ENCODE data around the gene ATP5PO. TPM values are rescaled to one million over a fixed set of nuclear protein-coding genes. Genes with fewer than 3 reads are reported as not detected.

Gene ATP5PO
- total and polyA plus RNA-seq, 2 donors (not counting 1 experiment from before 2014, with no cell fraction given), result 154 to 259 TPM

DNA sequence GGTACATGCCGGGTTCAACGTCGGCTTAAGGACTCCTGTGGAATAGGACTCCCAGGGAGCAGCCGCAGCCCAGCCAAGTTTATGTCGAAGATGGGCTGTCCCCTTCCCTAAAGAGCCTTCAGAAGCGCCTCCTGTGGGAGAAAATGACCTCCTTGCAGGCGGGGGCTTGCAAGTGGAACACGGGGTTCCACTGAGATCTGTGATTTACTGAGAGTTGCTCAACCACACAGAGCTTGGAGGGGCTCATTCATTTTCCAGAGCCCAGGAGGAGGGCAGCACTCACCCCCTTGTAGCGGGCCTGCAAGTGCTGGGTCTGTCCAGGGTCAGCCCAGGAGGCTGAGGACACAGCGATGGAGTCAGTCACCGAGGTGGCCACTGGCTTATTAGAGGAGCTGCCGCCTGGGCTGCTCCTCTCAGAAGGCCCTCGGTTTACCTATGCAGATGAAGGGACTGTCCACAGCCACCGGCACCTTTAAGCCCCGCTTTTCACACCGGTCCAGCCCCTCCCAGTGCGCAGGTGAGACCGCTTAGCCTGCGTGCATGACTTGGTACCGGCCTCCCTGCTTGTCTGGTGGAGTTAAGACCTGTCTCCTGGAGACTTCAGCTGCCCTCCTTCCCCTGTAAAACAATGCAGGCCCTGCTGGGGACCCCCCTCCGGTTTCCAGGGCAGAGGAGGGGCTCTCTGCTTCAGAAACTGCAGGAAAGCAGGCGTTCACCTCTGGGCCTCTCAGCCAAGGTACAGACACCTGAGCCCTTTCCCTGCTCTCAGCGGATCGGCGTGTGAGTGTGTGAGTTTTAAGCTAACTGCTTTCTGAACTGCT is 57.5 kb downstream of the ATP5PO start:
- DNase-seq (ENCODE audit: low read depth in 2 of 2), result no peak
- H3K27ac ChIP-seq (ENCODE audit: insufficient read depth, low read length), result no peak overlapping the region
- H3K27me3 ChIP-seq (ENCODE audit: control insufficient read depth, insufficient read depth, low read length), result no peaks in the 10 kb centered on the region
- no peak overlapping the region for H3K4me3 ChIP-seq (replicated peaks in 1 of 4; ENCODE audit: control extremely low read depth in 1 of 4, insufficient read depth in 1 of 4, low read depth in 3 of 4, low read length in 4 of 4)
- H3K79me2 ChIP-seq (ENCODE audit: control insufficient read depth, insufficient read depth, low read length), result no peaks in the 10 kb centered on the region
- H3K4me1 ChIP-seq (ENCODE audit: control insufficient read depth, extremely low read depth, insufficient read depth, low read length), result peaks cover 3% of the 10 kb centered on the region
- H3K9me3 ChIP-seq (ENCODE audit: control insufficient read depth, insufficient read depth, low read depth, low read length), result no peaks in the 10 kb centered on the region
- TF ChIP-seq, protein P1, sequence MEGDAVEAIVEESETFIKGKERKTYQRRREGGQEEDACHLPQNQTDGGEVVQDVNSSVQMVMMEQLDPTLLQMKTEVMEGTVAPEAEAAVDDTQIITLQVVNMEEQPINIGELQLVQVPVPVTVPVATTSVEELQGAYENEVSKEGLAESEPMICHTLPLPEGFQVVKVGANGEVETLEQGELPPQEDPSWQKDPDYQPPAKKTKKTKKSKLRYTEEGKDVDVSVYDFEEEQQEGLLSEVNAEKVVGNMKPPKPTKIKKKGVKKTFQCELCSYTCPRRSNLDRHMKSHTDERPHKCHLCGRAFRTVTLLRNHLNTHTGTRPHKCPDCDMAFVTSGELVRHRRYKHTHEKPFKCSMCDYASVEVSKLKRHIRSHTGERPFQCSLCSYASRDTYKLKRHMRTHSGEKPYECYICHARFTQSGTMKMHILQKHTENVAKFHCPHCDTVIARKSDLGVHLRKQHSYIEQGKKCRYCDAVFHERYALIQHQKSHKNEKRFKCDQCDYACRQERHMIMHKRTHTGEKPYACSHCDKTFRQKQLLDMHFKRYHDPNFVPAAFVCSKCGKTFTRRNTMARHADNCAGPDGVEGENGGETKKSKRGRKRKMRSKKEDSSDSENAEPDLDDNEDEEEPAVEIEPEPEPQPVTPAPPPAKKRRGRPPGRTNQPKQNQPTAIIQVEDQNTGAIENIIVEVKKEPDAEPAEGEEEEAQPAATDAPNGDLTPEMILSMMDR (conservative IDR thresholded peaks at IDR 0.05 in 1 of 2, IDR thresholded peaks at IDR 0.05 in 1 of 2; ENCODE audit: low read depth in 1 of 2, low read length in 2 of 2), result no peak
- TF ChIP-seq EZH2 (IDR thresholded peaks at IDR 0.05; ENCODE audit: low read length, missing control alignments), result no peak
- H3K36me3 ChIP-seq (ENCODE audit: control insufficient read depth, insufficient read depth, low read length), result no peaks in the 10 kb centered on the region
- H3K4me2 ChIP-seq (ENCODE audit: extremely low read depth, insufficient read depth, low read length), result no peak overlapping the region
- H2AFZ ChIP-seq (ENCODE audit: low read length), result no peak overlapping the region
- no peaks in the 10 kb centered on the region for H4K20me1 ChIP-seq (ENCODE audit: control insufficient read depth, extremely low read depth, insufficient read depth, low read length)
- H3K9ac ChIP-seq (ENCODE audit: insufficient read depth, low read length), result no peak overlapping the region

DNA sequence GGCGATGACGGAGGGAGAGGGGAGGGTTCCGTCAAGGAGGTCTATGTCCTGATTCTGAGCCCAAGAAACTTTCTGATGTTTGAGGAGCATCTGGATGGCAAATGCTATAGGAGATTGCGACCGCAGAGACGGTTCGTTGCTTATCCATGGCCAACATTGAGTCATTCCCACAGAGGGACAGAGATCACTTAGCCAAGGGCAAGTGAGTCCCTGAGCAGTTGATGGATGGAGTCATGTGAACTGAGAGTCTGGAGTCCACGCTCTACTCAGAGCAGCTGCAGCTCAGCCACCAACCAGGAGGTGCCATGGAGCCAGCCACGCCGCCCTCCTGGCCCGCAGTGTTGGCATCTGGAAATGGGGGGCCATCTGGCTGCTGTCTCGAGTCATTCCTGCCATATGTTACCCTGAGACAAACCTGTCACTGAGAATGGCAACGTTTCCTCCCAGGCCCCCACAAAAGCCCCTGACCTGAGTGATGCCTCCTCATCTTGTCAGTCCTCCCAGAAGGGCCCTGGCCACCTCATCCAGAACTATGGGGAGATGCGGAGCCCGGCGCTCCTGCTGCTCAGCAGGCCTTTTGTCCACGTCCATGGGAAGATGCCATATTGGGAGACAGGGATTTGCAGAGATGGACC is 58.6 kb downstream of the ATP5PO start:
- H3K9ac ChIP-seq (ENCODE audit: insufficient read depth, low read length), result no peak overlapping the region
- H3K79me2 ChIP-seq (ENCODE audit: control insufficient read depth, insufficient read depth, low read length), result no peaks in the 10 kb centered on the region
- H3K9me3 ChIP-seq (ENCODE audit: control insufficient read depth, insufficient read depth, low read depth, low read length), result no peaks in the 10 kb centered on the region
- H3K36me3 ChIP-seq (ENCODE audit: control insufficient read depth, insufficient read depth, low read length), result no peaks in the 10 kb centered on the region
- no peak overlapping the region for H3K4me3 ChIP-seq (replicated peaks in 1 of 4; ENCODE audit: control extremely low read depth in 1 of 4, insufficient read depth in 1 of 4, low read depth in 3 of 4, low read length in 4 of 4)
- H3K4me1 ChIP-seq (ENCODE audit: control insufficient read depth, extremely low read depth, insufficient read depth, low read length), result peaks cover 3% of the 10 kb centered on the region
- no peak overlapping the region for H3K27ac ChIP-seq (ENCODE audit: insufficient read depth, low read length)
- H4K20me1 ChIP-seq (ENCODE audit: control insufficient read depth, extremely low read depth, insufficient read depth, low read length), result no peaks in the 10 kb centered on the region
- no peak overlapping the region for H2AFZ ChIP-seq (ENCODE audit: low read length)
- no peak for TF ChIP-seq EZH2 (IDR thresholded peaks at IDR 0.05; ENCODE audit: low read length, missing control alignments)
- TF ChIP-seq, protein P1 (conservative IDR thresholded peaks at IDR 0.05 in 1 of 2, IDR thresholded peaks at IDR 0.05 in 1 of 2; ENCODE audit: low read depth in 1 of 2, low read length in 2 of 2), result no peak
- no peak for DNase-seq (ENCODE audit: low read depth in 2 of 2)
- H3K4me2 ChIP-seq (ENCODE audit: extremely low read depth, insufficient read depth, low read length), result no peak overlapping the region
- H3K27me3 ChIP-seq (ENCODE audit: control insufficient read depth, insufficient read depth, low read length), result no peaks in the 10 kb centered on the region

GRCh38 chr21:33855190-33855589 is 60.4 kb downstream of the ATP5PO start:
- no peaks in the 10 kb centered on the region for H3K27me3 ChIP-seq (ENCODE audit: control insufficient read depth, insufficient read depth, low read length)
- H3K4me1 ChIP-seq (ENCODE audit: control insufficient read depth, extremely low read depth, insufficient read depth, low read length), result peaks cover 3% of the 10 kb centered on the region
- H2AFZ ChIP-seq (ENCODE audit: low read length), result no peak overlapping the region
- no peak overlapping the region for H3K27ac ChIP-seq (ENCODE audit: insufficient read depth, low read length)
- H3K9me3 ChIP-seq (ENCODE audit: control insufficient read depth, insufficient read depth, low read depth, low read length), result no peaks in the 10 kb centered on the region
- H4K20me1 ChIP-seq (ENCODE audit: control insufficient read depth, extremely low read depth, insufficient read depth, low read length), result no peaks in the 10 kb centered on the region
- no peaks in the 10 kb centered on the region for H3K79me2 ChIP-seq (ENCODE audit: control insufficient read depth, insufficient read depth, low read length)
- H3K4me3 ChIP-seq (replicated peaks in 1 of 4; ENCODE audit: control extremely low read depth in 1 of 4, insufficient read depth in 1 of 4, low read depth in 3 of 4, low read length in 4 of 4), result no peak overlapping the region
- DNase-seq (ENCODE audit: low read depth in 2 of 2), result no peak
- TF ChIP-seq, protein P1 (conservative IDR thresholded peaks at IDR 0.05 in 1 of 2, IDR thresholded peaks at IDR 0.05 in 1 of 2; ENCODE audit: low read depth in 1 of 2, low read length in 2 of 2), result no peak
- TF ChIP-seq EZH2 (IDR thresholded peaks at IDR 0.05; ENCODE audit: low read length, missing control alignments), result no peak
- no peak overlapping the region for H3K4me2 ChIP-seq (ENCODE audit: extremely low read depth, insufficient read depth, low read length)
- H3K36me3 ChIP-seq (ENCODE audit: control insufficient read depth, insufficient read depth, low read length), result no peaks in the 10 kb centered on the region
- no peak overlapping the region for H3K9ac ChIP-seq (ENCODE audit: insufficient read depth, low read length)

Measured in fibroblast of lung (primary cell).